Dermis blood vessel endothelial cell (primary cell): ENCODE results near the gene COA8. TPM values are rescaled to one million over a fixed set of nuclear protein-coding genes. Genes with fewer than 3 reads are reported as not detected.
A peak's percentile ranks its signal among the peaks of the same experiment; 100 is the strongest.
"Not testable (repeated sequence)": the region's sequence is repeated elsewhere in the genome, so short reads cannot be mapped to it uniquely, and the experiment has no call there.

Experiments used
- DNase-seq: peaks from one replicate; pipeline ENCODE4 v3.0.0; 2010
- total RNA-seq: library from RNA; depleted of rRNA; stranded (reverse); fragments of >200 nt; gene quantifications from 2 replicates; pipeline ENCODE4 v1.2.3, GENCODE V29; 2014

COA8 gene
- total RNA-seq, 1 donor from 2014 or later, result 24.7 TPM

GRCh38 chr14:103576371-103577024 is 13.7 kb downstream of the COA8 start:
- peak; percentile 95 for DNase-seq

- no peak for DNase-seq
Measured at GRCh38 chr14:103578401-103579075, 15.8 kb downstream of the COA8 start.

GRCh38 chr14:103581206-103581605 is 18.4 kb downstream of the COA8 start:
- DNase-seq, result no peak

- no peak for DNase-seq
Measured at GRCh38 chr14:103581954-103582703, 19.4 kb downstream of the COA8 start.

- peak; percentile 43 for DNase-seq
Measured at GRCh38 chr14:103584326-103584915, 21.7 kb downstream of the COA8 start.

- peak; percentile 44 for DNase-seq
Measured at GRCh38 chr14:103593577-103593976, 30.8 kb downstream of the COA8 start.

- DNase-seq, result no peak
Measured at GRCh38 chr14:103594265-103594664, 31.5 kb downstream of the COA8 start.

GRCh38 chr14:103597623-103598377 is 35.0 kb downstream of the COA8 start:
- DNase-seq, result peak; percentile 31

GRCh38 chr14:103600503-103600902 is 37.7 kb downstream of the COA8 start:
- DNase-seq, result no peak

GRCh38 chr14:103604620-103605019 is 41.9 kb downstream of the COA8 start:
- no peak for DNase-seq

GRCh38 chr14:103606963-103607668 is 44.4 kb downstream of the COA8 start:
- peak; percentile 59 for DNase-seq

GRCh38 chr14:103607822-103608221 is 45.1 kb downstream of the COA8 start:
- no peak for DNase-seq

- DNase-seq, result not testable (repeated sequence)
Measured at GRCh38 chr14:103609081-103609480, 46.3 kb downstream of the COA8 start.

GRCh38 chr14:103611215-103611614 is 48.5 kb downstream of the COA8 start:
- DNase-seq, result no peak

GRCh38 chr14:103613517-103613916 is 50.8 kb downstream of the COA8 start:
- DNase-seq, result no peak

GRCh38 chr14:103616635-103617300 is 54.0 kb downstream of the COA8 start:
- DNase-seq, result no peak

- DNase-seq, result no peak
Measured at GRCh38 chr14:103619057-103619456, 56.3 kb downstream of the COA8 start.

- no peak for DNase-seq
Measured at GRCh38 chr14:103621860-103622259, 59.1 kb downstream of the COA8 start.

GRCh38 chr14:103623308-103623707 is 60.5 kb downstream of the COA8 start:
- DNase-seq, result no peak

- DNase-seq, result peak; percentile 32
Measured at GRCh38 chr14:103623883-103624482, 61.2 kb downstream of the COA8 start.

GRCh38 chr14:103624860-103625259 is 62.1 kb downstream of the COA8 start:
- DNase-seq, result peak; percentile 59
